ENCODE data around the gene OR11H6. TPM values are rescaled to one million over a fixed set of nuclear protein-coding genes. Genes with fewer than 3 reads are reported as not detected.
"Not testable (repeated sequence)": the region's sequence is repeated elsewhere in the genome, so short reads cannot be mapped to it uniquely, and the experiment has no call there.

Gene OR11H6
- total RNA-seq, 1 experiment from 2014 or later: not detected

DNA sequence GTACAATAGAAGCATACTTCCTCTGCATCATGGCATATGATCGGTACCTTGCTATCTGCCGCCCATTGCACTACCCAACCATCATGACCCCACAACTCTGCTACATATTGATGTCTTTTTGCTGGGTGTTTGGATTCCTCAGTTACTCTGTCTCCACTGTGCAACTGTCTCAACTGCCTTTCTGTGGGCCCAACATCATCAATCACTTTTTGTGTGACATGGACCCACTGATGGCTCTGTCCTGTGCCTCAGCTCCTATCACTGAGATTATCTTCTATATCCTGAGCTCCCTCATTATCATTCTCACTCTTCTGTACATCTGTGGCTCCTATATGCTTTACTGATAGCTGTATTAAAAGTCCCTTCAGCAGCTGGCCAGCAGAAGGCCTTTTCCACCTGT is 13.9 kb upstream of the OR11H6 start:
- CTCF ChIA-PET: no interaction called here
- no peaks in the 10 kb centered on the region for H3K27me3 ChIP-seq (replicated peaks; ENCODE audit: insufficient read depth, low read depth, low read length, poor library complexity)
- no peak overlapping the region for H3K27ac ChIP-seq (ENCODE audit: low read depth, low read length, poor library complexity, severe bottlenecking)
- BruUV-seq (replicated peaks): no TSS peak
- intact Hi-C loops (cut with micrococcal nuclease; ENCODE audit: unreplicated experiment): no loop called here
- H3K36me3 ChIP-seq (ENCODE audit: insufficient read depth, low read length, poor library complexity, severe bottlenecking): no peaks in the 10 kb centered on the region
- no peaks in the 10 kb centered on the region for H3K9me3 ChIP-seq (ENCODE audit: low read depth, low read length, poor library complexity, severe bottlenecking)
- H3K4me1 ChIP-seq (ENCODE audit: insufficient read depth, low read length, poor library complexity, severe bottlenecking): no peaks in the 10 kb centered on the region
- POLR2A ChIA-PET (ENCODE audit: low non-redundant PET): no interaction called here
- H3K4me3 ChIP-seq (ENCODE audit: low read depth, low read length, poor library complexity, severe bottlenecking): no peak overlapping the region
- DNase-seq (ENCODE audit: low spot score): no peak
- TF ChIP-seq, protein P1, sequence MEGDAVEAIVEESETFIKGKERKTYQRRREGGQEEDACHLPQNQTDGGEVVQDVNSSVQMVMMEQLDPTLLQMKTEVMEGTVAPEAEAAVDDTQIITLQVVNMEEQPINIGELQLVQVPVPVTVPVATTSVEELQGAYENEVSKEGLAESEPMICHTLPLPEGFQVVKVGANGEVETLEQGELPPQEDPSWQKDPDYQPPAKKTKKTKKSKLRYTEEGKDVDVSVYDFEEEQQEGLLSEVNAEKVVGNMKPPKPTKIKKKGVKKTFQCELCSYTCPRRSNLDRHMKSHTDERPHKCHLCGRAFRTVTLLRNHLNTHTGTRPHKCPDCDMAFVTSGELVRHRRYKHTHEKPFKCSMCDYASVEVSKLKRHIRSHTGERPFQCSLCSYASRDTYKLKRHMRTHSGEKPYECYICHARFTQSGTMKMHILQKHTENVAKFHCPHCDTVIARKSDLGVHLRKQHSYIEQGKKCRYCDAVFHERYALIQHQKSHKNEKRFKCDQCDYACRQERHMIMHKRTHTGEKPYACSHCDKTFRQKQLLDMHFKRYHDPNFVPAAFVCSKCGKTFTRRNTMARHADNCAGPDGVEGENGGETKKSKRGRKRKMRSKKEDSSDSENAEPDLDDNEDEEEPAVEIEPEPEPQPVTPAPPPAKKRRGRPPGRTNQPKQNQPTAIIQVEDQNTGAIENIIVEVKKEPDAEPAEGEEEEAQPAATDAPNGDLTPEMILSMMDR (conservative IDR thresholded peaks at IDR 0.05; ENCODE audit: low read depth, low read length): no peak
- TF ChIP-seq EZH2 (IDR thresholded peaks at IDR 0.05; ENCODE audit: borderline replicate concordance, low read depth, low read length, poor library complexity, severe bottlenecking): no peak

GRCh38 chr14:20212406-20212805 is 11.1 kb upstream of the OR11H6 start:
- H3K27ac ChIP-seq (ENCODE audit: low read depth, low read length, poor library complexity, severe bottlenecking); DNase-seq (ENCODE audit: low spot score); H3K36me3 ChIP-seq (ENCODE audit: insufficient read depth, low read length, poor library complexity, severe bottlenecking); BruUV-seq (replicated peaks); H3K4me1 ChIP-seq (ENCODE audit: insufficient read depth, low read length, poor library complexity, severe bottlenecking); CTCF ChIA-PET; H3K9me3 ChIP-seq (ENCODE audit: low read depth, low read length, poor library complexity, severe bottlenecking); H3K27me3 ChIP-seq (replicated peaks; ENCODE audit: insufficient read depth, low read depth, low read length, poor library complexity); POLR2A ChIA-PET (ENCODE audit: low non-redundant PET); intact Hi-C loops (cut with micrococcal nuclease; ENCODE audit: unreplicated experiment); H3K4me3 ChIP-seq (ENCODE audit: low read depth, low read length, poor library complexity, severe bottlenecking): not testable (repeated sequence)

GRCh38 chr14:20215196-20215595 is 8.3 kb upstream of the OR11H6 start:
- Histone ChIP-seq H3K4me3 (ENCODE audit: low read depth, low read length, poor library complexity, severe bottlenecking) (no peak overlapping the region), H3K9me3 (ENCODE audit: low read depth, low read length, poor library complexity, severe bottlenecking) (no peaks in the 10 kb centered on the region), H3K36me3 (ENCODE audit: insufficient read depth, low read length, poor library complexity, severe bottlenecking) (no peaks in the 10 kb centered on the region), H3K4me1 (ENCODE audit: insufficient read depth, low read length, poor library complexity, severe bottlenecking) (no peaks in the 10 kb centered on the region), H3K27me3 (replicated peaks; ENCODE audit: insufficient read depth, low read depth, low read length, poor library complexity) (no peaks in the 10 kb centered on the region), H3K27ac (ENCODE audit: low read depth, low read length, poor library complexity, severe bottlenecking) (no peak overlapping the region)
- no peak for TF ChIP-seq EZH2 (IDR thresholded peaks at IDR 0.05; ENCODE audit: borderline replicate concordance, low read depth, low read length, poor library complexity, severe bottlenecking)
- TF ChIP-seq, protein P1 (conservative IDR thresholded peaks at IDR 0.05; ENCODE audit: low read depth, low read length): no peak
- ChIA-PET CTCF (no interaction called here), POLR2A (ENCODE audit: low non-redundant PET) (no interaction called here)
- BruUV-seq (replicated peaks): no TSS peak
- no peak for DNase-seq (ENCODE audit: low spot score)
- intact Hi-C loops (cut with micrococcal nuclease; ENCODE audit: unreplicated experiment): no loop called here

DNA sequence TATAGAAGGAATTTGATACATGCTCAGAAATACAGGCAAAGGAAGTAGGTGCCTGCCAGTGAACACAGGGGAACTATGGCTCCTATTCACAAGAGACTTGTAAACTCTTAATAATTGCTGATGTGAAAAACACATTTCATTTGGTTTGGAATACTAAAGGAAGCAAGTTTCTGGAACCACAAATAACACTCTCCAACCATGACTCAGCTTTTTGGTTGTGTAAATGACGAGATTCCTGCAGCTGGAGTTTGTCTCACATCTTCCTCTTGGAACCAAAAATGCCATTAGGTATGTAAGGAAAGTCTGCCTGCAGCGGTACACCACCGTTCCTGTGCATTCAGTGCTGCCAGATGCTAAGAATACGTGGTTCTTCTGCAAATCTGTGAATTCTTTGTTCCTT is 4.5 kb upstream of the OR11H6 start:
- H3K9me3 ChIP-seq (ENCODE audit: low read depth, low read length, poor library complexity, severe bottlenecking): no peaks in the 10 kb centered on the region
- no peak for DNase-seq (ENCODE audit: low spot score)
- H3K27ac ChIP-seq (ENCODE audit: low read depth, low read length, poor library complexity, severe bottlenecking): no peak overlapping the region
- no peaks in the 10 kb centered on the region for H3K4me1 ChIP-seq (ENCODE audit: insufficient read depth, low read length, poor library complexity, severe bottlenecking)
- TF ChIP-seq EZH2 (IDR thresholded peaks at IDR 0.05; ENCODE audit: borderline replicate concordance, low read depth, low read length, poor library complexity, severe bottlenecking): no peak
- TF ChIP-seq, protein P1 (conservative IDR thresholded peaks at IDR 0.05; ENCODE audit: low read depth, low read length): no peak
- no peaks in the 10 kb centered on the region for H3K36me3 ChIP-seq (ENCODE audit: insufficient read depth, low read length, poor library complexity, severe bottlenecking)
- no TSS peak for BruUV-seq (replicated peaks)
- H3K27me3 ChIP-seq (replicated peaks; ENCODE audit: insufficient read depth, low read depth, low read length, poor library complexity): no peaks in the 10 kb centered on the region
- H3K4me3 ChIP-seq (ENCODE audit: low read depth, low read length, poor library complexity, severe bottlenecking): no peak overlapping the region
- POLR2A ChIA-PET (ENCODE audit: low non-redundant PET): no interaction called here
- CTCF ChIA-PET: no interaction called here
- intact Hi-C loops (cut with micrococcal nuclease; ENCODE audit: unreplicated experiment): no loop called here
